HepG2 (cell line): ENCODE data around the gene TK2. TPM values are rescaled to one million over a fixed set of nuclear protein-coding genes. Genes with fewer than 3 reads are reported as not detected.

ENCODE experiments used
- ATAC-seq: fragments of 200-7000 bp; cut with Tn5 transposase; 3 replicates; pipeline ENCODE4 v1.9.1; 2020; ENCODE audit warnings: mild to moderate bottlenecking, moderate library complexity
- BruUV-seq: library from RNA; stranded (reverse); fragments of 400-500 nt; replicated peaks from 2 replicates; lab custom pipeline; 2021; lab: Mats Ljungman, UMichigan
- CTCF ChIA-PET: fragments of 300-600 bp; formaldehyde crosslinking; extraction: SDS; loops from one replicate; lab custom pipeline; 2021; ENCODE audit warnings: low total read pairs, inconsistent platforms, low intra/inter-chr PET ratio; lab: Yijun Ruan, JAX
- POLR2A ChIA-PET: fragments of 350-600 bp; sonication (Branson Sonifier 250); formaldehyde crosslinking; loops from one replicate; lab custom pipeline; 2020; ENCODE audit warnings: antibody characterized with exemption, inconsistent platforms; lab: Yijun Ruan, JAX
- DNase-seq: peaks from one replicate; pipeline ENCODE4 v3.0.0-alpha.2; 2015; ENCODE audit warnings: low spot score
- FAIRE-seq: peaks from 3 replicates; lab custom pipeline; 2011; peaks lifted over from hg19 to GRCh38; lab: Jason Lieb, UNC
- H2AFZ ChIP-seq: one replicate; pipeline ENCODE4 v1.6.1; 2011; ENCODE audit warnings: low read length, inconsistent platforms
- H3K27ac ChIP-seq: fragments of 300-600 bp; 3 replicates; pipeline ENCODE4 v1.8.0; 2011; ENCODE audit warnings: mixed run types, mild to moderate bottlenecking, mixed read lengths, low read length, inconsistent platforms; ENCODE audit not compliant: insufficient read depth; ENCODE audit errors: extremely low read length
- H3K27me3 ChIP-seq, 2 experiments: fragments of 200-600 bp in 1 of 2; 2 replicates in 1 of 2; 3 replicates in 1 of 2; pipeline versions ENCODE4 v1.6.0 to v1.8.0; 2011; ENCODE audit warnings: low read length in 2 of 2, mild to moderate bottlenecking in 2 of 2, moderate library complexity in 2 of 2, inconsistent platforms in 1 of 2; ENCODE audit not compliant: insufficient read depth in 2 of 2, control insufficient read depth in 1 of 2
- H3K36me3 ChIP-seq, 2 experiments: fragments of 200-600 bp in 1 of 2; replicated peaks in 1 of 2; 2 replicates in 1 of 2; 3 replicates in 1 of 2; pipeline versions ENCODE4 v1.5.1 to v1.8.0; 2011; ENCODE audit warnings: low read length in 2 of 2, inconsistent platforms in 1 of 2; ENCODE audit not compliant: insufficient read depth in 2 of 2, control insufficient read depth in 1 of 2
- H3K4me1 ChIP-seq: 2 replicates; pipeline ENCODE4 v1.5.1; 2012; ENCODE audit warnings: low read length, inconsistent platforms; ENCODE audit not compliant: insufficient read depth
- H3K4me2 ChIP-seq: 2 replicates; pipeline ENCODE4 v1.6.0; 2011; ENCODE audit warnings: low read depth, low read length, inconsistent platforms
- H3K4me3 ChIP-seq, 3 experiments: fragments of 200-600 bp in 1 of 3; sonication (generic), shearing (Covaris generic) in 1 of 3; replicated peaks in 1 of 3; 2 replicates each; pipeline ENCODE4 v1.5.1; 2011 to 2016; ENCODE audit warnings: low read length in 3 of 3, inconsistent platforms in 2 of 3, low read depth in 2 of 3, mild to moderate bottlenecking in 2 of 3, control low read depth in 1 of 3, mixed read lengths in 1 of 3; ENCODE audit not compliant: insufficient read depth in 1 of 3
- H3K79me2 ChIP-seq: one replicate; pipeline ENCODE4 v1.6.1; 2011; ENCODE audit warnings: low read length, inconsistent platforms; ENCODE audit not compliant: insufficient read depth
- H3K9ac ChIP-seq: 2 replicates; pipeline ENCODE4 v1.6.0; 2011; ENCODE audit warnings: mild to moderate bottlenecking, low read depth, low read length, inconsistent platforms; ENCODE audit not compliant: insufficient read depth
- H3K9me3 ChIP-seq: 2 replicates; pipeline ENCODE4 v1.5.1; 2012; ENCODE audit warnings: mild to moderate bottlenecking, low read length
- H4K20me1 ChIP-seq: 2 replicates; pipeline ENCODE4 v1.6.0; 2011; ENCODE audit warnings: inconsistent platforms, mild to moderate bottlenecking, low read length, moderate library complexity; ENCODE audit not compliant: insufficient read depth
- ATF2 ChIP-seq: sonication (generic); formaldehyde crosslinking; IDR thresholded peaks from 2 replicates; pipeline ENCODE4 v1.4.0; 2020; ENCODE audit warnings: missing genetic modification reagents
- DMAP1 ChIP-seq: IDR thresholded peaks from 2 replicates; pipeline ENCODE4 v1.6.1; 2016
- MLXIP ChIP-seq: sonication (generic); formaldehyde crosslinking; IDR thresholded peaks from 2 replicates; pipeline ENCODE4 v1.9.0; 2021; ENCODE audit warnings: missing genetic modification reagents, borderline replicate concordance
- MTF1 ChIP-seq: sonication (generic); formaldehyde crosslinking; IDR thresholded peaks from 2 replicates; pipeline ENCODE4 v1.5.0; 2020; ENCODE audit warnings: missing genetic modification reagents
- NFRKB ChIP-seq: fragments of 450-650 bp; IDR thresholded peaks from 2 replicates; pipeline ENCODE4 v1.6.1; 2017
- NRL ChIP-seq: sonication (generic); formaldehyde crosslinking; IDR thresholded peaks from 2 replicates; pipeline ENCODE4 v1.5.0; 2020; ENCODE audit warnings: missing genetic modification reagents, mild to moderate bottlenecking, moderate library complexity, borderline replicate concordance
- ZNF564 ChIP-seq: sonication (generic); formaldehyde crosslinking; IDR thresholded peaks from 2 replicates; pipeline ENCODE4 v1.8.1; 2023; ENCODE audit warnings: mild to moderate bottlenecking, missing genetic modification reagents
- WGBS: methylation state at CpG from one replicate; pipeline ENCODE4 v1.1.6; 2017; ENCODE audit warnings: low lambda C conversion rate; 5-methylcytosine and 5-hydroxymethylcytosine counted together
- in situ Hi-C: cut with HindIII; loops from 2 replicates; pipeline ENCODE4 v1.10.0; 2017; ENCODE audit warnings: low pct_unique_long_range_greater_than_20kb; ENCODE audit not compliant: extremely low pct_ligation_motif_present
- intact Hi-C: fragments of 100-400 bp; cut with micrococcal nuclease; formaldehyde crosslinking; loops from one replicate; pipeline ENCODE4 v1.10.0; 2022; ENCODE audit not compliant: unreplicated experiment
- polyA plus RNA-seq, 8 experiments: library from polyadenylated mRNA; depleted of rRNA in 3 of 8; stranded (reverse) in 7 of 8; unstranded in 1 of 8; fragments of >200 nt; fragmentation: Illumina TruSeq in 4 of 8; extraction: Trizol in 4 of 8; gene quantifications; 2 replicates each; pipeline versions ENCODE4 v1.2.1 to v1.2.3, GENCODE V29; 2011 to 2016; ENCODE audit warnings: low read depth in 4 of 8, missing spikeins in 1 of 8, mixed read lengths in 1 of 8; ENCODE audit not compliant: insufficient read depth in 1 of 8
- total RNA-seq, 5 experiments: library from RNA; depleted of rRNA; stranded (reverse); fragments of >200 nt; fragmentation: Illumina TruSeq; extraction: Trizol; gene quantifications; 2 replicates each; pipeline ENCODE4 v1.2.3, GENCODE V29; 2016; ENCODE audit warnings: low read depth in 1 of 5

Gene TK2
- total and polyA plus RNA-seq, 2 of the 13 experiments (the other 11 are each of a cell fraction or from before 2014, with no cell fraction given): 18.7 to 21.0 TPM

GRCh38 chr16:66544016-66544757 is 5.7 kb downstream of the TK2 start:
- no peaks in the 10 kb centered on the region for H4K20me1 ChIP-seq
- peaks cover 20% of the 10 kb centered on the region for H3K4me1 ChIP-seq
- TF ChIP-seq MTF1 (CRISPR knock-in tag) (no peak), DMAP1 (no peak), ZNF564 (no peak), MLXIP (CRISPR knock-in tag) (no peak), NRL (no peak), NFRKB (no peak), ATF2 (CRISPR knock-in tag) (no peak)
- no peaks in the 10 kb centered on the region for H3K79me2 ChIP-seq
- no peak overlapping the region for H3K27ac ChIP-seq
- no TSS peak for BruUV-seq
- in situ Hi-C loops (no loop called here), intact Hi-C loops (no loop called here)
- FAIRE-seq: no peak
- WGBS: 89% methylated on average over 7 of the region's 7 CpGs
- CTCF ChIA-PET: no interaction called here
- no peak overlapping the region for H2AFZ ChIP-seq
- H3K27me3 ChIP-seq: no peaks in the 10 kb centered on the region
- H3K4me3 ChIP-seq: no peak overlapping the region
- no peak overlapping the region for H3K9ac ChIP-seq
- no peak overlapping the region for H3K4me2 ChIP-seq
- no peaks in the 10 kb centered on the region; a peak in 2 of 5 replicates for H3K36me3 ChIP-seq
- ATAC-seq: no peak
- DNase-seq: no peak
- POLR2A ChIA-PET: interaction anchor here (1.4 kb wide), 1 partner anchor 8 kb away, joined by 5 read pairs; the partner anchor contains the start of gene CKLF
- no peaks in the 10 kb centered on the region for H3K9me3 ChIP-seq
